ENCODE measurements around the gene HP.
"Not testable (repeated sequence)": the region's sequence is repeated elsewhere in the genome, so short reads cannot be mapped to it uniquely, and the experiment has no call there.

HP gene

GRCh38 chr16:72054254-72054847, at the start of gene HP:
TSS of gene HP (plus strand) at chr16:72054505. CDS start at chr16:72054653, 148 bp downstream.
- DNase-seq (ENCODE audit: low read depth, low spot score), result not testable (repeated sequence)

- not testable (repeated sequence) for DNase-seq (ENCODE audit: low read depth, low spot score)
These were observed 46.3 kb upstream of the HP start for GRCh38 chr16:72008065-72008423.

DNA sequence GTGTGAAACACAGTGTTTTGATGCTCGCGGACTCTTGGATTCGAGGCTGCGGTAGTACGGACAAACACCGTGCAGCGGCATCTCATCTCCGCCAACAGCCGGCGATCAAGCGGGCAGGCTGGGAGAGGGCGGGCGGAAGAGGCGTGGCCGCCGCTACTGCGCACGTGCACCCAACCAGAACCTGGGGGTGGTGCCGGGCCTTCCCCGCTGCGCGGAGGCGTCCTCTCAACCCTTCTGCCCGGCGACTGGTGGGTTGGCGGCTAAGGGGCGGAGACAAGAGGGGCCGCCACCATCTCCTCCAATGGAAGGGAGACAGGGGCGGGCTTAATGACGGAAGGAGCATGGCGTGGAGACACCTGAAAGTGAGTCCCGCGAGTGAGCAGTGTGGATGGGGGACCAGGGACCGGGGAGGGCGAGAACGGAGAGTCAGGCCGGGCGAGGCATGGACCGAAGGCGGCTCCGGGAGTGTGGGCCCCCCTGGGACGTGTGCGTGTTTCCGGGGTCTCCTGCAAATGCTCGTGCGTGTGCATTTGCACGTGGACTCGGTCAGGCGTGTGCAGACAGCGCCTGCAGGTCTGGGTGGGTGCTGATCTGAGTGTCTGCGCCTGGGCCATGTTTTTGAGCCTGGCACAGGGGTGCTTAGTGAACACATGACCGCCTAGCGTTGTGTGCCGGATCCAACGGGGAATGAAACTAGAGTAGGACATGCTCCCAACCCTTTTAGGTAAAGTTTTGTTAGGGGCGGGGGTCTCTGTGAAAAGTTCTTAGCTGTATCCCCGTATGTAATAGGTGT, 45.7 kb upstream of the HP start, which contains the start of gene DHODH:
Gene DHODH (plus strand): TSS at position 321 of the 793 bp plus-strand sequence. CDS start 21 bp downstream, at position 342.
- peak; percentile 88 for DNase-seq (ENCODE audit: low read depth, low spot score)

DNA sequence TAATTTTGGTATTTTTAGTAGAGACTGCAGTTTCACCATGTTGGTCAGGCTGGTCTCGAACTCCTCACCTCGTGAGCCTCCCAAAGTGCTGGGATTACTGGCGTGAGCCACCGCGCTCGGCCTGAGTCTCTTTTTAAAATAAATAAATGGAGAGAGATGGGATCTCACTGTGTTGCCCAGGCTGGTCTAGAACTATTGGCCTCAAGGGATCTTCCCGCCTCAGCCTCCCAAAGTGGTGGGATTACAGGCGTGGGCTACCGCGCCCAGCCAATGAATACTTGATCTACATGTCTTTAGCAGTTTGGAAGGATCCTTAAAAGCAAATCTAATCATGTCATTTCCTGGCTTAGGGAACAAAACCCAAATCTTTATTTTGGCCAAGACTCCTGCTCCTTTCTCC, 44.5 kb upstream of the HP start:
- DNase-seq (ENCODE audit: low read depth, low spot score), result no peak

GRCh38 chr16:72012607-72013006, 41.7 kb upstream of the HP start:
- no peak for DNase-seq (ENCODE audit: low read depth, low spot score)

DNA sequence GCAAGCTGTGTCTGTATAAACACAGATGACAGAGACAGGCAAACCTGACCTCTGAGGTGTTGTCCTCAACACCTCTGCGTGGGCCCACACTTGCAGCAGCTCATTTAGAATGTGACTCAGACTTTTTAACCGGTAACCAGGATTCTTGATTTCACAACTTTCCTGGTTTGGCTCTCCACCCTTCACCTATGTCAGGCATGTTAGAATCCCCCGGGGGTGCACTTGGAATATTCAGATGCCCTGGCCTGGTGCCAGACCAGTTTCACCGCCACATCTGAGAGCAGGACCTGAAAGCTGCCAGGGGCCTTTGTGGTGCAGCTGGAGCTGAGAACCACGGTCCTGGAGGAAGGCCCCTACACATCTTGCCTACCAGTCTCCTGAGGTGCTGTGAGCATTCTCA, 40.9 kb upstream of the HP start:
- DNase-seq (ENCODE audit: low read depth, low spot score), result no peak

DNA sequence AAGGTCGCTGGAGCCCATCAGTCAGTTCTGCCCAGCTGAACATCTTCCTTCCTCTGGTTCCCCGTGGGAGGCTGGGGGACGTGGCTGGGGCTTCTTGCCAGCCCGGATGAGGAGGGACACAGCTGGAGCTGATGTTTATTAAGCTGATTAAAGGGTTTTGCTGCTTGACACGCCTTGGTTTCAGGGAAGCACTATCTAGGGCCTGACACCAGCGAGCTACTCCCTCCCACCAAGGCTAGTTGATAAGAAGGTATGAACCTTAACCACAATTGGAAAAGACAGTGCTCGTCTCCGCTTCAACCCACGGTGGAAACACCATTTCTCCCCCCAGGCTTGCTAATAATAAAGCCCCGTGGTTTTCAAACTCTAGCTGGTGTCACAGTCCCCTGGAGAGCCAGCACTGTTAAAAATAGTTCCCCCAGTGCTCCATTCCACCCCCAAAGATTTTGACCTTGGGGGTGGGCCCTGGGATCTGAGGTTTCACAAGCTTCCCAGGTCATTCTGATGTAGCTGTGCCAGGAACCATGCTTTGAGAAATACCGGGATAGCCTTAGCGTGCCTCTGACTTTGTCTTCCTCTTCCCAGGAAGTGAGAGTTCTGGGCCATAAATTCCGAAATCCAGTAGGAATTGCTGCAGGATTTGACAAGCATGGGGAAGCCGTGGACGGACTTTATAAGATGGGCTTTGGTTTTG, 40.3 kb upstream of the HP start:
- DNase-seq (ENCODE audit: low read depth, low spot score), result no peak

GRCh38 chr16:72014675-72015074, 39.6 kb upstream of the HP start:
- DNase-seq (ENCODE audit: low read depth, low spot score), result no peak

- DNase-seq (ENCODE audit: low read depth, low spot score), result no peak
These were observed 39.2 kb upstream of the HP start for GRCh38 chr16:72015124-72015523.

DNA sequence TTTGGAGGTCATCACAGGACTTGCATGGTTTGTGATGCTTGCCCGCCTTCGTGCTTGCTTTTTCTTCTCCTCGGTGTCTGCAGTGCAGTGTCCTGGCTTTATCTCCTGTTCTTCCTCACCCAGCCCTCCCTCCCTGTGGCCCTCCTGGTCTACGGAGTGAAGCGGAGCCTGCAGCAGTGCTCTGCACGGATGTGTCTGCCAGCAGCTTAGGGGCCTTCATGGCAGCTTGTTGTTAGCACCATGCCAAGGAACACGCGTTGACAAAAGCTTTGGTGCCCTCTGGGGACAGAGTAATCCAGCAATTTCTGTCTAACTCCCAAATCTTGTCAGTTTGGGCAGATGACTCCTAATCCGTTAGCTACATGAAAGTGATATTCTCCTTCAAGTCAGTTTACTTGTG, 35.8 kb upstream of the HP start:
- no peak for DNase-seq (ENCODE audit: low read depth, low spot score)

DNA sequence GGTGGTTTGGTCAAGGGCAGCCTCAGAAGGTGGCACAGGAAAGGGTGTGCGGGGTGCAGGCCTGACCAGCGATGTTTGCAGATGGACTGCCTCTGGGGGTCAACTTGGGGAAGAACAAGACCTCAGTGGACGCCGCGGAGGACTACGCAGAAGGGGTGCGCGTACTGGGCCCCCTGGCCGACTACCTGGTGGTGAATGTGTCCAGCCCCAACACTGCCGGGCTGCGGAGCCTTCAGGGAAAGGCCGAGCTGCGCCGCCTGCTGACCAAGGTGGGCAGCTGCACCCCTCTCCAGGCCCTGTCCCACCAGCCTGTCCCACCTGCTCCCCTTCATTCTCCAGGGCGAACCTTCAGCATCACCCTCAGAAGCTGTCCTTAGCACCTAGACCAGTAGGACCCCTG, 33.3 kb upstream of the HP start:
- DNase-seq (ENCODE audit: low read depth, low spot score), result no peak

GRCh38 chr16:72022127-72022526, 32.2 kb upstream of the HP start:
- no peak for DNase-seq (ENCODE audit: low read depth, low spot score)

- no peak for DNase-seq (ENCODE audit: low read depth, low spot score)
These were observed 30.3 kb upstream of the HP start for GRCh38 chr16:72023962-72024361.

DNA sequence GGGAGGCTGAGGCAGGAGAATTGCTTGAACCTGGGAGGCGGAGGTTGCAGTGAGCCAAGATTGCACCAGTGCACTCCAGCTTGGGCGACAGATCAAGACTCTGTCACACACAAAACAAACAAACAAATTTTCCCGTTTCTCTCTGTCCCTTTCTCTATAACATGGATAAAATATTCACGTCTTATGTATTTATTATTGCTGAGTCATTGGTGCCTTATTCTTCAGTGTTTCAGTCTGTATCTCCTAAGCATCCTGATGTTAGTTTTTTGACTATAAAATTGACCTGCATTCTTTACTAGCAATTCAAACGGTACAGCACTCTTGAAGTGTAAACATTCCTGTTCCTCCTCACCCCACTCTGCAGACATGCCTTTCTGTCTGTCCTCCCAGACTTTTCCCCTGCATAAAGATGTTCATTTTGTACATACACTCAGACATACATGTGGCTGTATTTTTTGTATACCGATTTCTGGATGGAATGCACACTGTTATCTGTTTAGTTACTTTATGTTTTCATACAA, 29.4 kb upstream of the HP start:
- no peak for DNase-seq (ENCODE audit: low read depth, low spot score)

DNA sequence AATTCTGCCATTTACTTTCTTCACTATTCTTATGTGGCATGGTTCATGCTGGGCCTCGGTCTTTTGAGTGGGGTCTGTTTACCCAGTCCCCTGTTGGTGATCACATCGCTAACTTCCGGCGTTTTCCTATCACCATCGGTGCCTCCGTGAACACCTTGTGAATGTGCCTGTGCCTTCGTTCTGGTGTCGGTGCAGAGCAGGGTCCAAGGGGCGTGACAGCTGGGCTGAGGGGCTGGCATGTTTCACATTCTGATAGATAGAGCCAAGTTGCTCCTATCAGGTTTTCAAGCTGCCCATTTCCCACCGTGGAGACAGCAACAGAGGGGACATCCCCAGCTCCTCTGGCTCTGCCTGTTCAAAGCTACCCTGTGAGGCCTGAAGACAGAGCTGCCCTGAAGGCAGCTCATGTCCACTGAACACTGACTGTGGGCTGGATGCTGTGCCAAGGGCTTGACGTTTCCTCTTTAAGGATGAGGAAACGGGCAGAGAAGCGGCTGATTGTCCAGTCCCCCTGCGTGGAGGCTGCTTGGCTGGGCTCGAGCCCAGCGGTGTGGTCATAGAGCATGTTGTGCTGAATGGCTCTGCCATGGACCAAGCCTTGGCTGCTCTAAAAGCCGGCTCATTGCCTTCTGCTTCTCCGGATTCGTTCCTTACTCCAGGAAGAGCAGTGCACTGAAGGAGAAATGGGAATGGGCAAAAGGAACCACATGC, 28.7 kb upstream of the HP start:
- DNase-seq (ENCODE audit: low read depth, low spot score), result no peak

DNA sequence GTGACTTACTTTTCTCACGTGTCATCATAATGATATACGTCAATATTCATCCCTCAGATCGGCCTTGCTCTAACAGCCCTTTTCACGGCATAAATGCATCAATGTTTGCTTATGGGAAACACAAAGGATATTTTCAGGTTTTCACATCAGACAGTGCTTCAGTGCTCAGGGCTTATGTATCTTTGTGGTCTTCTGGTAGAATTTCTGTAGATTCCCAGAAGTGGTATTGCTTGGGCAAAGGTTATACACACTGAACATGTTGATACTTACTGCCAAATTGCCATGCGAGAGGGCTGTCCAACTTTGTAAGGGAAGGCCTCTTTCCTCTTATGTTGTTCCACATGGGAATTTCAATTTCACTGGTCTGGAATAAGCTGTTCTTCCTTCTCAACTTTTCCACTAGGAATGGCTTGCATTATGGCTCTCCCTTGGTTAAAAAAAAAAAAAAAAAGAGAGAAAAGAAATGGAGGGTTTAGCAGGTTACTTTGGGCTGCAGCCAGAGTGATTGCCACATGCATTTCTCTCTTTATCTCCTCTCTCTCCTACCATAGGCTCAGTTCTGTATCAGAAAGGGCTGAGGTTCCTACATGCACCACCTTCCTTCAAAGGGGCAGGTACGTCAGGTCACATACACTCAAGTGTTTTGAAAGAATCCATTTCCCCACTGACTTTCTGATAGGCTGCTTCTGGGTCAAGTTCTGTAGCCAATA, 26.5 kb upstream of the HP start:
- DNase-seq (ENCODE audit: low read depth, low spot score), result no peak

DNA sequence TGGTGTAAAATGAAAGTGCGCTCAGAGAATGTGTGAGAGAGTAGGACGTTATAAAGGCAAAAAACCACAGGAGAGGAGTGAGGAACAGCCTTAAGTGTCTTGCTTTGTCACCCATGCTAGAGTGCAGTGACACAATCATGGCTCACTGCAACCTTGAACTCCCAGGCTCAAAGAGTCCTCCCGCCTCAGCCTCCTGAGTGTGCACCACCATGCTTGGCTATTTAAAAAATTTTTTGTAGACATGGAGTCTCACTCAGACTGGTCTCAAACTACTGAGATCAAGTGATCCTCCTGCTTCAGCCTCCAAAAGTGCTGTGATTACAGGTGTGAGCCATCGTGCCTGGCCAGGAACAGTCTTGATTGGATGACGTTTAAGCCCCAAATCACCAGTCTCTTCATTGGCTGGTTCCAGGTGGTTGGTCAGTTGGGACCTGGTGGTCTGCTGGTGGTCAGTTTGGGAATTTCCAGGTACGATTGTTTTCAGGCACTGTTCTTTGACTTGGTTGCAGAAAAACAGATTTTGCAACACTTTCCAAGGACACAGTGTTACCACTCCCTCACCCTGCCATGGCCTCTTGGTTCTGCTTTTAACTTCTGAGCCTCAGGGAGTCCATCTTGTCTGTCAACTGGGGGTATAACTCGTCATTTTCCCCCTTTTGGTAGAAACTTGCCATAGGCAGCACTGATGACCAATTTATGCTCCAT, 24.6 kb upstream of the HP start:
- DNase-seq (ENCODE audit: low read depth, low spot score), result no peak

DNA sequence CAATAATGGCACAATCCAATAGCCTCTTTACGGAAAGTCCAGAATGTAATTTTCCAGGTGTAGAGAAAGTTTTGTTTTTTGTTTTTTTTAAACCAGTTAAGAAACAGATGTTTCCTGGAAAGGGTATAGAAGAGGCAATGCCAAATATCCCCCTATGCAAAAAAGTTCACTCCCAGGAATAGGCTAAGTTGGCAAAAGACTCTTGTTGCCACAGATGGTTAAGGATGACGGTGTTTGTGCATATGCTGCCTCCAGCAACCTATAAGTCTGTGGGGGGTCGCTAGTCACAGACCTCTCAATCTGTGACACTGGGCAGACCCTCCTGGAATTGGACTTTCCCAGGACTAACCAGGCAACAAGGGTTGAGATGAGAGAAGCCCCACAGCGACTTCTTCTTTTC, 20.9 kb upstream of the HP start:
- no peak for DNase-seq (ENCODE audit: low read depth, low spot score)

GRCh38 chr16:72036098-72036497, 18.2 kb upstream of the HP start:
- DNase-seq (ENCODE audit: low read depth, low spot score), result no peak

GRCh38 chr16:72042157-72042660, 12.1 kb upstream of the HP start:
- no peak for DNase-seq (ENCODE audit: low read depth, low spot score)
